ENCODE measurements around the gene SUCNR1. TPM values are rescaled to one million over a fixed set of nuclear protein-coding genes. Genes with fewer than 3 reads are reported as not detected.
A peak's percentile ranks its signal among the peaks of the same experiment; 100 is the strongest.

Gene SUCNR1
- polyA plus RNA-seq, 2 donors = 0.06 TPM; not detected in 1

- no peak overlapping the region for H3K27ac ChIP-seq (ENCODE audit: low read depth in 2 of 2, low read length in 1 of 2)
- no peaks in the 10 kb centered on the region for H3K9me3 ChIP-seq (ENCODE audit: control insufficient read depth in 2 of 2, insufficient read depth in 1 of 2, low read depth in 1 of 2, low read length in 1 of 2)
- H3K36me3 ChIP-seq (ENCODE audit: control insufficient read depth in 2 of 2, insufficient read depth in 2 of 2, low read length in 1 of 2) = no peaks in the 10 kb centered on the region
- WGBS, 2 donors = 8 to 37% methylated on average over 1 of the region's 1 CpG
- no peaks in the 10 kb centered on the region for H3K4me1 ChIP-seq (ENCODE audit: control insufficient read depth in 2 of 2, insufficient read depth in 2 of 2, low read length in 1 of 2)
- H3K27me3 ChIP-seq (ENCODE audit: control insufficient read depth in 1 of 2, insufficient read depth in 2 of 2, low read length in 2 of 2) = no peaks in the 10 kb centered on the region
- no peak overlapping the region for H3K4me3 ChIP-seq (ENCODE audit: low read depth in 1 of 2, low read length in 2 of 2)
These were observed 36.4 kb downstream of the SUCNR1 start for GRCh38 chr3:151909681-151910405.

- no peak overlapping the region for H3K27ac ChIP-seq (ENCODE audit: low read depth in 2 of 2, low read length in 1 of 2)
- no peak overlapping the region for H3K4me3 ChIP-seq (ENCODE audit: low read depth in 1 of 2, low read length in 2 of 2)
- no peaks in the 10 kb centered on the region for H3K4me1 ChIP-seq (ENCODE audit: control insufficient read depth in 2 of 2, insufficient read depth in 2 of 2, low read length in 1 of 2)
- no peaks in the 10 kb centered on the region for H3K27me3 ChIP-seq (ENCODE audit: control insufficient read depth in 1 of 2, insufficient read depth in 2 of 2, low read length in 2 of 2)
- H3K9me3 ChIP-seq (ENCODE audit: control insufficient read depth in 2 of 2, insufficient read depth in 1 of 2, low read depth in 1 of 2, low read length in 1 of 2) = no peaks in the 10 kb centered on the region
- 85% methylated on average over 1 of the region's 1 CpG for WGBS, 2 donors
- no peaks in the 10 kb centered on the region for H3K36me3 ChIP-seq (ENCODE audit: control insufficient read depth in 2 of 2, insufficient read depth in 2 of 2, low read length in 1 of 2)
These were observed 38.0 kb downstream of the SUCNR1 start for GRCh38 chr3:151911462-151911861.

- Histone ChIP-seq H3K27me3 (ENCODE audit: control insufficient read depth in 1 of 2, insufficient read depth in 2 of 2, low read length in 2 of 2) (no peaks in the 10 kb centered on the region), H3K4me1 (ENCODE audit: control insufficient read depth in 2 of 2, insufficient read depth in 2 of 2, low read length in 1 of 2) (no peaks in the 10 kb centered on the region), H3K27ac (ENCODE audit: low read depth in 2 of 2, low read length in 1 of 2) (no peak overlapping the region), H3K36me3 (ENCODE audit: control insufficient read depth in 2 of 2, insufficient read depth in 2 of 2, low read length in 1 of 2) (no peaks in the 10 kb centered on the region), H3K9me3 (ENCODE audit: control insufficient read depth in 2 of 2, insufficient read depth in 1 of 2, low read depth in 1 of 2, low read length in 1 of 2) (no peaks in the 10 kb centered on the region), H3K4me3 (ENCODE audit: low read depth in 1 of 2, low read length in 2 of 2) (no peak overlapping the region)
- WGBS, 2 donors = 28 to 34% methylated on average over 1 of the region's 1 CpG
These were observed 38.6 kb downstream of the SUCNR1 start for GRCh38 chr3:151912028-151912427.

DNA sequence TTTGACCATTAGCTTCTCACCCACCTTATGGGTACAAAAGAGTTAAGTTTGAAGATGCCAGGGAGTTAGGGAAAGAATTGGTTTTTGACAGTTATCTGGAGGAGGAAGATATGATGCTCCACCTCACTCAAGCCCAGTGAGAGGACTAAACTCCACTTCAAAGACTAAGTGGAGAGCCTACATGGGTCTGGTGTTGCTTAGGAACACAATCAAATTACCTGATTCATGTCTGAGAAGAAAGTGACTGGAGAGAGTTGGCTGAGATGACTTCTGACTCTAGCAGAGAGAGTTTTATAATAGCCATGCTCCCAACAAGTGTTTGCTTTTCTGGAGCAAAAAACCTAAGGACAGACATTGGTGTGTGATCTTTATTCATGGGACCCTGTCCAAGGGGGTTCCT is 43.3 kb downstream of the SUCNR1 start:
- Histone ChIP-seq H3K9me3 (ENCODE audit: control insufficient read depth in 2 of 2, insufficient read depth in 1 of 2, low read depth in 1 of 2, low read length in 1 of 2) (no peaks in the 10 kb centered on the region), H3K27me3 (ENCODE audit: control insufficient read depth in 1 of 2, insufficient read depth in 2 of 2, low read length in 2 of 2) (no peaks in the 10 kb centered on the region), H3K27ac (ENCODE audit: low read depth in 2 of 2, low read length in 1 of 2) (no peak overlapping the region), H3K4me1 (ENCODE audit: control insufficient read depth in 2 of 2, insufficient read depth in 2 of 2, low read length in 1 of 2) (peaks cover 0 to 2% of the 10 kb centered on the region in 2 donors), H3K36me3 (ENCODE audit: control insufficient read depth in 2 of 2, insufficient read depth in 2 of 2, low read length in 1 of 2) (no peaks in the 10 kb centered on the region), H3K4me3 (ENCODE audit: low read depth in 1 of 2, low read length in 2 of 2) (no peak overlapping the region)

DNA sequence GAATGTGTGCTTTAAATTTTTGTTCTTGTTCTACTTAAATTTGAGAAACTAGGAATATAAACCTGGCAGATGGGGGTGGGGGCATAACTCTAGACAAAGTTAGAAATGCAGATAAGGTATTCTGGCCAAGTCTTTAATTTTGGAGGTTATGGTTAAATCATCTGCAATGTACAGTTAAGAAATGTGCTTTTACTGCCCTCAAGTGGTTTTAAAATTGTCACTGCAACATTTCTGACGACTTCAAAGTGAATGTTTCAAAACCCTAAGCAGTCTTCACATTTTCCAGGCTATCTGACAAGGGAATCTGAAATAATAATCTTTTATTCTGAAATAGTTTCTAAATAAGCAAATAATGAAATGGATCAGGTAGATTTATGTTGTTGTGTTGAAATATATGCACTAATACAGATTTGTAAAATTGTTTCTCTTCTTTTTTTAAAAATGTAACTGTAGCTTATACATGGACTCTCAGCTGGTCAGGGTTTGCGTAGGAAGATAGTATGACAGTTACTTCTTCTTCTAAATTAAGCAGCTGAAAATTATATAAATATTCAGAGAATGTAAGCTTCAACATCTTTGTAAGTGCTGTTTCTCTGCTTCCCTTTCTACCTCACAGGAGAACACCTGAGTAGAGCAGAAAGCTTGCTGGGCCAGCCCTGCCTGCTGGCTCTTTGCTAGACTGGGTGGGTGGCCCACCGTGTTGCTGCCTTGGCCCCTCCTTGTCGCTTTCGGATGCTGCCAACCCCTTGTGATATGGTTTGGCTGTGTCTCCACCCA is 45.0 kb downstream of the SUCNR1 start:
- H3K27me3 ChIP-seq (ENCODE audit: control insufficient read depth in 1 of 2, insufficient read depth in 2 of 2, low read length in 2 of 2) = no peaks in the 10 kb centered on the region
- H3K27ac ChIP-seq (ENCODE audit: low read depth in 2 of 2, low read length in 1 of 2) = peak overlapping the region; percentile 81 to 93
- no peak overlapping the region for H3K4me3 ChIP-seq (ENCODE audit: low read depth in 1 of 2, low read length in 2 of 2)
- H3K9me3 ChIP-seq (ENCODE audit: control insufficient read depth in 2 of 2, insufficient read depth in 1 of 2, low read depth in 1 of 2, low read length in 1 of 2) = no peaks in the 10 kb centered on the region
- peaks cover 0 to 2% of the 10 kb centered on the region in 2 donors for H3K4me1 ChIP-seq (ENCODE audit: control insufficient read depth in 2 of 2, insufficient read depth in 2 of 2, low read length in 1 of 2)
- WGBS, 2 donors = 40 to 42% methylated on average over 5 of the region's 5 CpGs
- H3K36me3 ChIP-seq (ENCODE audit: control insufficient read depth in 2 of 2, insufficient read depth in 2 of 2, low read length in 1 of 2) = no peaks in the 10 kb centered on the region

DNA sequence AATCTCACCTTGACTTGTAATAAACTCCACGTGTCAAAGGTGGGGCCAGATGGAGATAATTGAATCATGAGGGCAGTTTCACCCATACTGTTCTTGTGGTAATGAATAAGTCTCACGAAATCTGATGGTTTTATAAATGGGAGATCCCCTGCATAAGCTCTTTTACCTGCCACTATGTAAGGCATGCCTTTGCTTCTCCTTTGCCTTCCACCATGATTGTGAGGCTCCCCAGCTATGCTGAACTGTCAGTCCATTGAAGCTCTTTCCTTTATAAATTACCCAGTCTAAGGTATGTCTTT is 45.5 kb downstream of the SUCNR1 start:
- Histone ChIP-seq H3K27me3 (ENCODE audit: control insufficient read depth in 1 of 2, insufficient read depth in 2 of 2, low read length in 2 of 2) (no peaks in the 10 kb centered on the region), H3K4me3 (ENCODE audit: low read depth in 1 of 2, low read length in 2 of 2) (no peak overlapping the region), H3K27ac (ENCODE audit: low read depth in 2 of 2, low read length in 1 of 2) (peak overlapping the region; percentile 81 to 93), H3K36me3 (ENCODE audit: control insufficient read depth in 2 of 2, insufficient read depth in 2 of 2, low read length in 1 of 2) (no peaks in the 10 kb centered on the region), H3K9me3 (ENCODE audit: control insufficient read depth in 2 of 2, insufficient read depth in 1 of 2, low read depth in 1 of 2, low read length in 1 of 2) (no peaks in the 10 kb centered on the region), H3K4me1 (ENCODE audit: control insufficient read depth in 2 of 2, insufficient read depth in 2 of 2, low read length in 1 of 2) (peaks cover 0 to 2% of the 10 kb centered on the region in 2 donors)
- WGBS, 2 donors = 40 to 43% methylated on average over 2 of the region's 2 CpGs

DNA sequence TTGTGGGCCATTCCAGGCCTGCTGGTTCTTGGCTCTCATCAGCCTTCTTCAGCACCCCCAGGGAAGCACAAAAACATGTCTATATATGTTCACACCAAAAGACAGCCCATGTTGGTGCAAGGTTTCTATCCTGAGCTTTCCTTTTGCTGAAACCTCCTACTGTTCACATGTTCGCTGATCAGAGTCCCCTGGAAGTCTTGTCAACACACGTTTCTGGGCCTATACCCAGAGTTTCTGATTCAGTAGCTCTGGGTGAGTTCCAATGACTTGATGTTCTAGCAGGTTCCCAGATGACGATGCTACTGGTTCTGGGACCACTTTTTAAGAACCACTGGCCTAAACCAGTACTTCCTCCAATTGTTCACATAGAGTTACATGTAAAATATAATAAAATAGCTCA is 46.0 kb downstream of the SUCNR1 start:
- Histone ChIP-seq H3K27ac (ENCODE audit: low read depth in 2 of 2, low read length in 1 of 2) (peak overlapping the region in 1 of 2 donors; percentile 81), H3K4me1 (ENCODE audit: control insufficient read depth in 2 of 2, insufficient read depth in 2 of 2, low read length in 1 of 2) (peaks cover 0 to 2% of the 10 kb centered on the region in 2 donors), H3K4me3 (ENCODE audit: low read depth in 1 of 2, low read length in 2 of 2) (no peak overlapping the region), H3K36me3 (ENCODE audit: control insufficient read depth in 2 of 2, insufficient read depth in 2 of 2, low read length in 1 of 2) (no peaks in the 10 kb centered on the region), H3K27me3 (ENCODE audit: control insufficient read depth in 1 of 2, insufficient read depth in 2 of 2, low read length in 2 of 2) (no peaks in the 10 kb centered on the region), H3K9me3 (ENCODE audit: control insufficient read depth in 2 of 2, insufficient read depth in 1 of 2, low read depth in 1 of 2, low read length in 1 of 2) (no peaks in the 10 kb centered on the region)
- 37 to 62% methylated on average over 3 of the region's 3 CpGs for WGBS, 2 donors

GRCh38 chr3:151923901-151924300 is 50.5 kb downstream of the SUCNR1 start:
- Histone ChIP-seq H3K4me1 (ENCODE audit: control insufficient read depth in 2 of 2, insufficient read depth in 2 of 2, low read length in 1 of 2) (peaks cover 0 to 4% of the 10 kb centered on the region in 2 donors), H3K9me3 (ENCODE audit: control insufficient read depth in 2 of 2, insufficient read depth in 1 of 2, low read depth in 1 of 2, low read length in 1 of 2) (no peaks in the 10 kb centered on the region), H3K27me3 (ENCODE audit: control insufficient read depth in 1 of 2, insufficient read depth in 2 of 2, low read length in 2 of 2) (no peaks in the 10 kb centered on the region), H3K4me3 (ENCODE audit: low read depth in 1 of 2, low read length in 2 of 2) (no peak overlapping the region), H3K27ac (ENCODE audit: low read depth in 2 of 2, low read length in 1 of 2) (no peak overlapping the region), H3K36me3 (ENCODE audit: control insufficient read depth in 2 of 2, insufficient read depth in 2 of 2, low read length in 1 of 2) (no peaks in the 10 kb centered on the region)
- 4 to 13% methylated on average over 1 of the region's 1 CpG for WGBS, 2 donors

GRCh38 chr3:151924753-151925152 is 51.3 kb downstream of the SUCNR1 start:
- Histone ChIP-seq H3K4me3 (ENCODE audit: low read depth in 1 of 2, low read length in 2 of 2) (no peak overlapping the region), H3K27ac (ENCODE audit: low read depth in 2 of 2, low read length in 1 of 2) (peak overlapping the region in 1 of 2 donors; percentile 9)
- WGBS, 2 donors = 63 to 84% methylated on average over 3 of the region's 3 CpGs

DNA sequence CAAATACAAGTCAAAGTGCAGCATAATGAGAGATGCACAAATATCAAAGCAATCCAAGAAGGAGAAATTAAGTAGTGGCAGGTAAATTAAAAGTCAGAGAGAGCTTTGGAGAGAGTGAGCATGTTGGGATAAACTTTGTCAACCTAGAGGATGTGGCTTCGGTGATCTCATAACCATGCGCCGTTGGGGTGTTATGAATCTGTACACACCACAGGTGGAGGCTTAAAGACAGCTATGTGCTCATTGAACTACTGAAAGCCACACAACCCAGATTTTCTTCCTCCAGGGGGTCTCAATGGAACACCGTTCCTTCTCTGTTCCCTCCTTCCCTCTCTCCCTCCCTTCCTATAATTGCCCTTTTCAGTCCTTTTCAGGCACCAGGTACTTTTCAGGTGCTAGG is 52.0 kb downstream of the SUCNR1 start:
- H3K36me3 ChIP-seq (ENCODE audit: control insufficient read depth in 2 of 2, insufficient read depth in 2 of 2, low read length in 1 of 2) = no peaks in the 10 kb centered on the region
- H3K27me3 ChIP-seq (ENCODE audit: control insufficient read depth in 1 of 2, insufficient read depth in 2 of 2, low read length in 2 of 2) = no peaks in the 10 kb centered on the region
- no peak overlapping the region for H3K4me3 ChIP-seq (ENCODE audit: low read depth in 1 of 2, low read length in 2 of 2)
- WGBS, 2 donors = 71 to 79% methylated on average over 4 of the region's 4 CpGs
- H3K27ac ChIP-seq (ENCODE audit: low read depth in 2 of 2, low read length in 1 of 2) = peak overlapping the region; percentile 15 to 30
- H3K9me3 ChIP-seq (ENCODE audit: control insufficient read depth in 2 of 2, insufficient read depth in 1 of 2, low read depth in 1 of 2, low read length in 1 of 2) = no peaks in the 10 kb centered on the region
- H3K4me1 ChIP-seq (ENCODE audit: control insufficient read depth in 2 of 2, insufficient read depth in 2 of 2, low read length in 1 of 2) = peaks cover 0 to 4% of the 10 kb centered on the region in 2 donors

More at GRCh38 chr3:151924753-151925152, 51.3 kb downstream of the SUCNR1 start:
- no peaks in the 10 kb centered on the region for H3K36me3 ChIP-seq (ENCODE audit: control insufficient read depth in 2 of 2, insufficient read depth in 2 of 2, low read length in 1 of 2)
- H3K9me3 ChIP-seq (ENCODE audit: control insufficient read depth in 2 of 2, insufficient read depth in 1 of 2, low read depth in 1 of 2, low read length in 1 of 2) = no peaks in the 10 kb centered on the region
- H3K27me3 ChIP-seq (ENCODE audit: control insufficient read depth in 1 of 2, insufficient read depth in 2 of 2, low read length in 2 of 2) = no peaks in the 10 kb centered on the region
- peaks cover 0 to 4% of the 10 kb centered on the region in 2 donors for H3K4me1 ChIP-seq (ENCODE audit: control insufficient read depth in 2 of 2, insufficient read depth in 2 of 2, low read length in 1 of 2)

Data from esophagus (tissue), 2 donors.